PC-3 (cell line): ENCODE measurements around the gene NHERF2. TPM values are rescaled to one million over a fixed set of nuclear protein-coding genes. Genes with fewer than 3 reads are reported as not detected.
A peak's percentile ranks its signal among the peaks of the same experiment; 100 is the strongest.

Source experiments
- ATAC-seq: fragments of 200-7000 bp; cut with Tn5 transposase; 2 replicates; pipeline ENCODE4 v1.9.1; 2020; ENCODE audit warnings: mild to moderate bottlenecking, moderate library complexity
- BruUV-seq: library from RNA; stranded (reverse); fragments of 400-500 nt; replicated peaks from 2 replicates; lab custom pipeline; 2021; lab: Mats Ljungman, UMichigan
- CTCF ChIA-PET: fragments of 300-600 bp; sonication (Branson Sonifier 250); formaldehyde crosslinking; loops from one replicate; lab custom pipeline; 2022; ENCODE audit warnings: antibody characterized with exemption; lab: Charles Lee
- POLR2A ChIA-PET: fragments of 300-600 bp; sonication (Branson Sonifier 250); formaldehyde crosslinking; loops from one replicate; lab custom pipeline; 2022; ENCODE audit warnings: antibody characterized with exemption; ENCODE audit not compliant: unreplicated experiment; lab: Charles Lee
- DNase-seq: peaks from one replicate; pipeline ENCODE4 v3.0.0-alpha.2; 2015
- H2AFZ ChIP-seq: fragments of 300-600 bp; sonication (generic); 2 replicates; pipeline ENCODE4 v1.6.0; 2016; ENCODE audit warnings: antibody characterized with exemption, low read length
- H3F3A ChIP-seq: fragments of 300-600 bp; sonication (generic); one replicate; pipeline ENCODE4 v1.6.0; 2017; ENCODE audit warnings: antibody characterized with exemption, low read length, control low read depth, mild to moderate bottlenecking; ENCODE audit not compliant: unreplicated experiment
- H3K27ac ChIP-seq: fragments of 300-600 bp; sonication (generic); 2 replicates; pipeline ENCODE4 v1.5.1; 2016; ENCODE audit warnings: mild to moderate bottlenecking, low read length
- H3K27me3 ChIP-seq: fragments of 300-600 bp; sonication (generic); 2 replicates; pipeline ENCODE4 v1.6.1; 2016; ENCODE audit warnings: low read length, mixed read lengths
- H3K36me3 ChIP-seq: fragments of 300-600 bp; sonication (generic); 2 replicates; pipeline ENCODE4 v1.6.1; 2016; ENCODE audit warnings: low read depth, mixed run types, low read length, mixed read lengths
- H3K4me1 ChIP-seq: fragments of 300-600 bp; sonication (generic); 2 replicates; pipeline ENCODE4 v1.5.1; 2016; ENCODE audit warnings: low read length; ENCODE audit not compliant: insufficient read depth
- H3K4me2 ChIP-seq: fragments of 300-600 bp; sonication (generic); 2 replicates; pipeline ENCODE4 v1.6.0; 2016; ENCODE audit warnings: low read length
- H3K4me3 ChIP-seq: fragments of 300-600 bp; sonication (generic); 2 replicates; pipeline ENCODE4 v1.5.1; 2016; ENCODE audit warnings: mild to moderate bottlenecking, low read length, mixed read lengths
- H3K79me2 ChIP-seq: fragments of 300-600 bp; sonication (generic); 2 replicates; pipeline ENCODE4 v1.6.1; 2017; ENCODE audit warnings: low read length, mixed read lengths
- H3K9ac ChIP-seq: fragments of 300-600 bp; sonication (generic); 2 replicates; pipeline ENCODE4 v1.6.0; 2016; ENCODE audit warnings: mild to moderate bottlenecking, low read length
- H3K9me2 ChIP-seq: fragments of 300-600 bp; sonication (generic); replicated peaks from 2 replicates; pipeline ENCODE4 v1.6.1; 2016; ENCODE audit warnings: mixed run types, low read length, mixed read lengths
- H3K9me3 ChIP-seq: fragments of 300-600 bp; sonication (generic); 2 replicates; pipeline ENCODE4 v1.6.1; 2016; ENCODE audit warnings: low read length, mixed read lengths
- H4K20me1 ChIP-seq: fragments of 300-600 bp; sonication (generic); 2 replicates; pipeline ENCODE4 v1.6.1; 2016; ENCODE audit warnings: low read length, mixed read lengths
- CTCF ChIP-seq: fragments of 300-600 bp; sonication (generic); conservative IDR thresholded peaks from 2 replicates; pipeline ENCODE4 v1.5.1; 2017; ENCODE audit warnings: antibody characterized with exemption, low read depth, mild to moderate bottlenecking, low read length
- EZH2 ChIP-seq: fragments of 300-600 bp; sonication (generic); IDR thresholded peaks from one replicate; pipeline ENCODE4 v1.6.1; 2017; ENCODE audit warnings: antibody characterized with exemption, mild to moderate bottlenecking, low read length; ENCODE audit not compliant: unreplicated experiment
- EZH2phosphoT487 ChIP-seq: fragments of 300-600 bp; sonication (generic); IDR thresholded peaks from 2 replicates; pipeline ENCODE4 v1.6.1; 2018; ENCODE audit warnings: mild to moderate bottlenecking, antibody characterized with exemption, low read length, borderline replicate concordance
- intact Hi-C: fragments of 100-400 bp; cut with micrococcal nuclease; formaldehyde crosslinking; loops from 2 replicates; pipeline ENCODE4 v1.9.0; 2023
- total RNA-seq: library from RNA; depleted of rRNA; stranded (reverse); fragments of >200 nt; gene quantifications from 2 replicates; pipeline ENCODE4 v1.2.3, GENCODE V29; 2014

NHERF2 gene
- total RNA-seq, 1 experiment from 2014 or later = 145 TPM

DNA sequence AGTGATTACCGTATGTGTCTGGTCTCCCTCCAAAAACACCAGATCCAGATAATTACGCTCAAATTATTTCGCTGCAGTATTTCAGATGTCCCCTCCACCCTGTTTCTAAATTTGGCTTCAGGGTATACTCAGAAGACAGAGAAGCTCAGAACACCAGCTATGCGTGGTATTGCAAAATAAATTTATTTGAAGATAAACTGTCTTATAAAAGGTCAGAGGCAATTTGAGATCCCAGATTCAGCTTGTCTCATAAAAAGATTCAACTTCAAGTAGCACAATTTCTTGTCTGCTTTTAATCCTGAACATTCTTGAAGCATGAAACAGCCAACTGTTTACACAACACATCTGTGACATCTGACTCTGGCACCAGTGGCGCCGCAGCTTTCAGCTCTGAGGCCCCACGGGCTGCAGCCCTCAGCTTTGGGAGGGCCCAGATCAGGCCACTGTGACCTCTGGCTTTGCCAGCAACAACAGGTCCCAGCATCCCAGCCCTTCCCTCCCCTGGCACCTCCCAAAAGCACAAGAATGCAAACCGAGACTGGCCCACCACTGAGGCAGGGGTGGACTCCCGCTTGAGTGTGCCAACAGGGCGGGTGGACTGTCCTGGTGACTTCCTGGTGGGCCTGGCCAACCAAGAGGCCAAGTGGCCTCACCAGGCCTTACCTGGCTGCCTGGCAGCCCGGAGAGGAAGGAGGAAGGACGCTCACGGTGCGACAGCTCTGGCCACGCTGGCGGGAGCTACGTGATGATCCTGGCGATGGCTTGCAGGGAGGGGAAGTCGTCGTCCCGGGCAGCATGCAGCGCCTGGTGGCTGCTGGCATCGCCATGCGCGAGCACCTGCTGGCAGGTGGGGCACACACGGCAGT, 29.0 kb upstream of the NHERF2 start:
- H3K79me2 ChIP-seq = no peaks in the 10 kb centered on the region
- H3K27ac ChIP-seq = no peak overlapping the region
- no peak overlapping the region for H3K4me3 ChIP-seq
- H3K9ac ChIP-seq = no peak overlapping the region
- no peak overlapping the region for H2AFZ ChIP-seq
- ATAC-seq (no peak), DNase-seq (no peak)
- POLR2A ChIA-PET = no interaction called here
- TF ChIP-seq CTCF (no peak), EZH2phosphoT487 (no peak), EZH2 (no peak)
- H3K36me3 ChIP-seq = peaks cover 3% of the 10 kb centered on the region; the same call in 1 of the 2 replicates
- no peaks in the 10 kb centered on the region for H4K20me1 ChIP-seq
- H3F3A ChIP-seq = no peaks in the 10 kb centered on the region
- CTCF ChIA-PET = interaction anchor here (0.5 kb wide), 1 partner anchor 168 kb away, joined by 3 read pairs; no protein-coding TSS in a partner anchor
- no peaks in the 10 kb centered on the region for H3K9me3 ChIP-seq
- H3K9me2 ChIP-seq = no peaks in the 10 kb centered on the region
- peaks cover 4% of the 10 kb centered on the region; the same call in 1 of the 2 replicates for H3K4me1 ChIP-seq
- H3K27me3 ChIP-seq = no peaks in the 10 kb centered on the region
- BruUV-seq = TSS peak; percentile 25
- intact Hi-C loops = no loop called here
- no peak overlapping the region for H3K4me2 ChIP-seq

DNA sequence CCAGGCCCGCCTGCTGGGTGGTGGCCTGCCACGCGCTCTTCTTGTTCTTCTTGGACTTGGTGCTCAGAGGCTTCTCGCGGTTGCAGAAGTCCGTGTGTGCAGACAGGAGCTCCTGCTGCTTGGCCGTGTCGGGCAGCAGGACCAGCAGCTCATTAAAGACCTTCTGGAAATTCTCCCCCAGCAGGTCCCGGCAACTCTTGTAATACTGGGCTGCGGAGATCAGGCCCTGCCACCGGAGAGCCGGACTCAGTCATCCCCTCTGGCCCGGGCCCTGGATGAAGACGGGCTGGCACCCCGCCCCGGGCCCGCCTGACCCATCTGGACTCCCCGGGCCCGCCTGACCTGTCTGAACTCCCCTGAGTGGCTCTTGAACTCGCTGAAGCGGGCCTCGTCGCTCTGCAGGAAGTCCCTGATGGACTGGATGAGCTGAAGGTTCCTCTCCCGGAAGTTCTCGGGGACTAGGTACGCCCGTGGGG, 28.3 kb upstream of the NHERF2 start:
- BruUV-seq = no TSS peak
- CTCF ChIA-PET = no interaction called here

More for the DNA sequence above, 28.3 kb upstream of the NHERF2 start:
- Histone ChIP-seq H3K27me3 (no peaks in the 10 kb centered on the region), H4K20me1 (peaks cover 3% of the 10 kb centered on the region; the same call in 1 of the 2 replicates), H3K9ac (no peak overlapping the region), H3K79me2 (peaks cover 4% of the 10 kb centered on the region), H3K4me1 (peaks cover 3% of the 10 kb centered on the region; the same call in 1 of the 2 replicates), H2AFZ (no peak overlapping the region), H3K4me2 (no peak overlapping the region), H3F3A (no peaks in the 10 kb centered on the region), H3K36me3 (peaks cover 3% of the 10 kb centered on the region; the same call in 1 of the 2 replicates), H3K9me3 (no peaks in the 10 kb centered on the region), H3K27ac (no peak overlapping the region), H3K4me3 (no peak overlapping the region), H3K9me2 (no peaks in the 10 kb centered on the region)
- no peak for ATAC-seq
- POLR2A ChIA-PET = no interaction called here
- TF ChIP-seq EZH2phosphoT487 = no peak
- TF ChIP-seq CTCF = no peak
- no peak for TF ChIP-seq EZH2
- no peak for DNase-seq
- intact Hi-C loops = no loop called here
